ENCODE results near the gene TRIM15. TPM values are rescaled to one million over a fixed set of nuclear protein-coding genes. Genes with fewer than 3 reads are reported as not detected.

The TRIM15 gene
- total RNA-seq, 1 experiment from 2014 or later: 11.8 TPM

DNA sequence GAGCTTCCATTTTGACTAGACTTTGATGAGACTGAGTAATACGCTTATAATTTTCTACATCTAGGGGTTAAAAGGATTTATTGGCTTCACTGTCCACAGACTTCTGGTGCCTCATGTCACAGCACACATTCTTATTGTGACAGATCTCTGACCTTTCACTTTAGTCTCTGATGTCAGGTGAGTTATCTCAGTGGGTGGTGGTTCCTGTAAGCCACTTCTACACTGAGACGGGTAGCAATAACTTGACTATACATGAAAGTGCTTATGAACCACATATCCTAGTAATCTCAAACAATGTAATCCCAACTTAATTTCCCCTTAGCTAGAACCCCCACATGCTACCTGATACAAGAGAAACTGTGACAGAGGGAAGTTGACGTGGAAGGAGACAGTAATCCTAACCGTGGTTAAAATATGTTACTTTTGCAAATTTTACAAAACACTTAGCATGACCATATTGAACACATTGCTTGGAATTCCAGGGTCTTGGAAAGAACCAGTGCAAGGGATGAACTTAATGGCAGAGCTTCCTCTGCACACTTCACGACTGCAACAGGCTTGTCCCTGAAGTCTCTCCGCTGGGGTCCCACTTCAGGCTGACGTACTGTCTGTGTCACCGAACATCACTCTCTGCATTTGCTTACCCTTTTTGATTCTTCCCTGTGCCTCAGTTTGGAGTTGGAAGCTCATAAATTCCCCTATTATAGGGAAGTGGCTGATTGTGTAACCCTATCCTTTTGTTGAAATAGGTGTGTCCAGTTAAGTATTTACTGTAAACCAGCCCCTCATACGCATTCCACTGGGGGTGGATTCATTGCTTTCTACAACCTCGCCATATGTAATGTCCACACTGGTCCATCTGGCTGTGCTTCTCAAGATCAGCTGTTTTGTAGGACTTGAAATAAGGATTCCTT, 33.8 kb upstream of the TRIM15 start:
- CTCF ChIA-PET: interaction anchor here (0.6 to 5.6 kb wide), 7 partner anchors 7 to 87 kb away, joined by 3 to 168 read pairs (median 6); partner anchors contain the start of gene TRIM31
- no TSS peak for BruUV-seq (replicated peaks)
- Mint-ChIP-seq H3K4me3 (ENCODE audit: low read depth, unreplicated experiment) (peak overlapping the region; percentile 33), H3K9me3 (ENCODE audit: low read depth, unreplicated experiment) (no peaks in the 10 kb centered on the region), H3K4me1 (ENCODE audit: low read depth, unreplicated experiment) (peaks cover 42% of the 10 kb centered on the region), H3K36me3 (ENCODE audit: insufficient read depth, unreplicated experiment) (peaks cover 7% of the 10 kb centered on the region), H3K27ac (ENCODE audit: unreplicated experiment) (peak overlapping the region; percentile 93), H3K27me3 (ENCODE audit: unreplicated experiment) (no peaks in the 10 kb centered on the region)
- TF ChIP-seq, protein P1, sequence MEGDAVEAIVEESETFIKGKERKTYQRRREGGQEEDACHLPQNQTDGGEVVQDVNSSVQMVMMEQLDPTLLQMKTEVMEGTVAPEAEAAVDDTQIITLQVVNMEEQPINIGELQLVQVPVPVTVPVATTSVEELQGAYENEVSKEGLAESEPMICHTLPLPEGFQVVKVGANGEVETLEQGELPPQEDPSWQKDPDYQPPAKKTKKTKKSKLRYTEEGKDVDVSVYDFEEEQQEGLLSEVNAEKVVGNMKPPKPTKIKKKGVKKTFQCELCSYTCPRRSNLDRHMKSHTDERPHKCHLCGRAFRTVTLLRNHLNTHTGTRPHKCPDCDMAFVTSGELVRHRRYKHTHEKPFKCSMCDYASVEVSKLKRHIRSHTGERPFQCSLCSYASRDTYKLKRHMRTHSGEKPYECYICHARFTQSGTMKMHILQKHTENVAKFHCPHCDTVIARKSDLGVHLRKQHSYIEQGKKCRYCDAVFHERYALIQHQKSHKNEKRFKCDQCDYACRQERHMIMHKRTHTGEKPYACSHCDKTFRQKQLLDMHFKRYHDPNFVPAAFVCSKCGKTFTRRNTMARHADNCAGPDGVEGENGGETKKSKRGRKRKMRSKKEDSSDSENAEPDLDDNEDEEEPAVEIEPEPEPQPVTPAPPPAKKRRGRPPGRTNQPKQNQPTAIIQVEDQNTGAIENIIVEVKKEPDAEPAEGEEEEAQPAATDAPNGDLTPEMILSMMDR (IDR thresholded peaks at IDR 0.05; ENCODE audit: unreplicated experiment): no peak
- intact Hi-C loops (cut with micrococcal nuclease; ENCODE audit: unreplicated experiment): loop anchor here (2.0 kb wide), 1 partner anchor 41 kb away; no protein-coding TSS in a partner anchor
- peak; percentile 57 for DNase-seq

DNA sequence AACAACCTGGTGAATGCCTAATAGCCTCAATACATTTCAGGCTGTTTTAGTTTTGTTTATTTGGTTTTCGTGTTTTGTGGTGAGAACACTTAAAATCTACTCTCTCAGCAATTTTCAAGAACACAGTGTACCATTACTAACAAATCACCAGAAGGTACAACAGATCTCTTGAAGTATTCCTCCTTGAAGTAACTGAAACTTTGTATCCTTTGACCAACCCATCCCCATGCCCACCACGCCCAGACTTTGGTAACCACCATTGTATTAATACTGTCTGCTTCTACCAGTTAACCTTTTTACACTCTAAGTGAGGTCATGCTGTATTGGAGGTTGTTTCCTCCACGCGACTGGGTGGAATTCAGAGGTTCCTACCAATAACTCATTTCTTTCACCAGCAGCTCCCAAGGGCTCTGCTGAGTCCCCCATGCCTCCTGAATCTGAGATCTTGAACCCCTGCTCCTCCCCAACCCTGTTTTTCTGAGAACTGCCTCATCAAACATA, 33.1 kb upstream of the TRIM15 start:
- TSS peak; percentile 97 for BruUV-seq (replicated peaks)
- TF ChIP-seq, protein P1 (IDR thresholded peaks at IDR 0.05; ENCODE audit: unreplicated experiment): no peak
- no peaks in the 10 kb centered on the region for H3K9me3 Mint-ChIP-seq (ENCODE audit: low read depth, unreplicated experiment)
- CTCF ChIA-PET: interaction anchor here (0.9 to 5.6 kb wide), 11 partner anchors 8 to 77 kb away, joined by 3 to 168 read pairs (median 5); partner anchors contain the start of genes PPP1R11 and TRIM31
- DNase-seq: no peak
- H3K27me3 Mint-ChIP-seq (ENCODE audit: unreplicated experiment): no peaks in the 10 kb centered on the region
- H3K36me3 Mint-ChIP-seq (ENCODE audit: insufficient read depth, unreplicated experiment): peaks cover 7% of the 10 kb centered on the region
- H3K27ac Mint-ChIP-seq (ENCODE audit: unreplicated experiment): peak overlapping the region; percentile 93
- intact Hi-C loops (cut with micrococcal nuclease; ENCODE audit: unreplicated experiment): loop anchor here (2.0 kb wide), 1 partner anchor 41 kb away; no protein-coding TSS in a partner anchor
- H3K4me1 Mint-ChIP-seq (ENCODE audit: low read depth, unreplicated experiment): peaks cover 40% of the 10 kb centered on the region
- peak overlapping the region; percentile 33 for H3K4me3 Mint-ChIP-seq (ENCODE audit: low read depth, unreplicated experiment)

DNA sequence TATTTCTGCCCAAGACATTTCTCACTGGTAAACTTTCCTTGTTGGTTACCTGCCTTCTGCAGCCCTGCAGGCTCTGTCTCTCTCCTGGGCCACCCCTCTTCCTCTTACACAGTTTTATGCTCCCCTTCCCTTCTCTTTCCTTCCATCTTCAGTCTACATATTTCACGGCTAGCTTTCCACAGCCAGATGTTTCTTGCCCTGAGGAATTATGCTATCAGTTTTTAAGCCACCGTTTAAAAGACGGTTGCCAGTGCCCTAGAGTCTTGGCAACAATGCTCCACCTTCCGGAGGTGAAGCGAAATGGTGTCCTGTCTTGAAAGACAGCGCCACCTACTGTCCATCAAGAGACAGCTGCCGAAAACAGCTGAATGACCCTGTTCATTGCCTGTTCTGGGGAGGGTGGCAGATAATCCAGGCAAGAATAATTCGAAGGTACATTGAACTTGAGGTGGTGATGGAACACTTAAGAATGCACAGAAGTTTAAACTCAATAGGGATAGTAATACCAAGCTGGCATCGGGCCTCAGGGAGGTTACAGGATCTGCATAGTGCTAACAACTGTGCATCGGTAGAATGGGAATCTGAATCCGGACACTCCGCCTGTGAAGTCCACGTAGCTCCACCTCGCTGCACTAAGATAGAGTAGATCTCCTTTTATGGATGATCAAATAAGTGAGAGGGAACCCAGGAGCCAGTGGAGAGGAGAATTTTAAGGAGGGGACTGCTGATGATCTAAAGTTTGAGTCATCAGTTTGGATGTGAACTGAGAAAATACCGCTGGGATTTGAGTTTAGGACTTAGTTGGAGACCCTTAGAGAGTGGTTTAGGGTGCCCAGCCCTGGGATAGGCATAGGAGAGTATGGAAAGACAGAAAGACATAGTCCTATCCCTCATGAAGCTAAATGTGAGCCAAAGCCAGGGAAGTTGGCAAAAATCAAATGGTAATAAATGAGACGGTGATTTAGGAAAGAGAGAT, 32.2 kb upstream of the TRIM15 start:
- H3K27me3 Mint-ChIP-seq (ENCODE audit: unreplicated experiment): no peaks in the 10 kb centered on the region
- peak overlapping the region; percentile 33 for H3K4me3 Mint-ChIP-seq (ENCODE audit: low read depth, unreplicated experiment)
- no TSS peak for BruUV-seq (replicated peaks)
- H3K9me3 Mint-ChIP-seq (ENCODE audit: low read depth, unreplicated experiment): no peaks in the 10 kb centered on the region
- peak; percentile 79 for DNase-seq
- CTCF ChIA-PET: interaction anchor here (0.7 to 5.6 kb wide), 14 partner anchors 9 to 81 kb away, joined by 3 to 168 read pairs (median 4); partner anchors contain the start of genes PPP1R11 and TRIM31
- intact Hi-C loops (cut with micrococcal nuclease; ENCODE audit: unreplicated experiment): loop anchor here (1.0 to 2.0 kb wide), 3 partner anchors 18 to 40 kb away; partner anchors contain the start of gene TRIM31
- H3K27ac Mint-ChIP-seq (ENCODE audit: unreplicated experiment): peak overlapping the region; percentile 46
- H3K4me1 Mint-ChIP-seq (ENCODE audit: low read depth, unreplicated experiment): peaks cover 47% of the 10 kb centered on the region
- TF ChIP-seq, protein P1 (IDR thresholded peaks at IDR 0.05; ENCODE audit: unreplicated experiment): peak; percentile 97
- peaks cover 7% of the 10 kb centered on the region for H3K36me3 Mint-ChIP-seq (ENCODE audit: insufficient read depth, unreplicated experiment)

Data from Calu3 (cell line).